NCI-H526 (cell line): Measurements from ENCODE around the gene PRDM1.

Source experiments
- DNase-seq, 2 experiments: peaks; one replicate each; lab custom pipeline; 2025; lab: John Stamatoyannopoulos, UW

Gene PRDM1

GRCh38 chr6:106085984-106086813, at the start of gene PRDM1:
PRDM1 (plus strand) TSS chr6:106086336; CDS start chr6:106086554, 218 bp downstream.
- peak; percentile 77 to 92 for DNase-seq

DNA sequence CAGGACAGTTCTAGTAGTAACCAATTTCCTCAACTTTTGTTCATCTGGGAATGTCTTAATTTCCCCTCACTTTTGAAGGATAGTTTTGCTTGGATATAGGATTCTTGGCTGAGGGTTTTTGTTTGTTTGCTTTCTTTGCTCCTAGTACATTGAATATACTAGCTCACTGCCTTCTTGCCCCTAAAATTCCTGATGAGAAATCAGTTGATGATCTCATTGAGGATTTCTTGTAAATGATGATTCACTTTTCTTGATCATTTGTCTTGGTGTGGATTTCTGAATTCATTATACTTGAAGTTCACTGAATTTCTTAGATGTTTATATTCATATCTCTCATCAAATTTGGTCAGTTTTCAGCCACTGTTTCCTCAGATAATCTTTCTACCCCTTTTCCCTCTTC, 49.1 kb upstream of the PRDM1 start:
- DNase-seq = no peak

DNA sequence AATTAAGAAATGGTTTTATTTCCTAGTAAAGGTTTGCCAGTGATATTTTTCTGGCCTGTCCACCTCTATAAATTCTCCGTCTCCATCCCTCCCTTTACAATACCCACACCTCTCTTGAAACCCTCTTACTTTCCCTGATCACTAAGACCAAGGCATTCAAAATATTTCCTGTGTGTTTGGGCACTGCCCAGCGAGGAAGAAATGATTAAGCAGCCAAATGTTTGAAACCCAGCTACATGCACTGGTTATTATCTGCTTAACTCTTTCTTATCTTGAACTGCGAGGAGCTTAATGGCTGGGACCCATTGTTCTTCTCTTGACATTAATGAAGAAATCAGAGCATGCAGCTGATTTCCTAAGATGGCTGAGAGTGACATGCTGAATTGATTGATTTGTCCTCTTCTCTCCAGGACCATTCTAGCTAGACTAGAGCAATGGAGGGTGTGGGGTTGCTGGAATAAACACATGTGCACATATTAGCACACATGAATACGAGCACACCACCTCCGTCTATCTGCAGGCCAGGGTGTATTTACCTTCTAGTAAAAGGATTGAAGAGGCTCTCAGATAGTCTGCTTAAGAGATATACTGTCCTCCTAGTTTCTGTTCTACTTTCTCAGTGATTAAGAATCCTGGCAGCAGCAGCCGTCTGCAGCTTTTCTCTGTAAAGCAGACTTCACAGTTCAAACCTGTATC, 46.1 kb upstream of the PRDM1 start:
- no peak for DNase-seq

- DNase-seq = no peak
These were observed 42.0 kb upstream of the PRDM1 start for GRCh38 chr6:106044151-106044550.

- DNase-seq = no peak
These were observed 41.1 kb upstream of the PRDM1 start for GRCh38 chr6:106045077-106045476.

DNA sequence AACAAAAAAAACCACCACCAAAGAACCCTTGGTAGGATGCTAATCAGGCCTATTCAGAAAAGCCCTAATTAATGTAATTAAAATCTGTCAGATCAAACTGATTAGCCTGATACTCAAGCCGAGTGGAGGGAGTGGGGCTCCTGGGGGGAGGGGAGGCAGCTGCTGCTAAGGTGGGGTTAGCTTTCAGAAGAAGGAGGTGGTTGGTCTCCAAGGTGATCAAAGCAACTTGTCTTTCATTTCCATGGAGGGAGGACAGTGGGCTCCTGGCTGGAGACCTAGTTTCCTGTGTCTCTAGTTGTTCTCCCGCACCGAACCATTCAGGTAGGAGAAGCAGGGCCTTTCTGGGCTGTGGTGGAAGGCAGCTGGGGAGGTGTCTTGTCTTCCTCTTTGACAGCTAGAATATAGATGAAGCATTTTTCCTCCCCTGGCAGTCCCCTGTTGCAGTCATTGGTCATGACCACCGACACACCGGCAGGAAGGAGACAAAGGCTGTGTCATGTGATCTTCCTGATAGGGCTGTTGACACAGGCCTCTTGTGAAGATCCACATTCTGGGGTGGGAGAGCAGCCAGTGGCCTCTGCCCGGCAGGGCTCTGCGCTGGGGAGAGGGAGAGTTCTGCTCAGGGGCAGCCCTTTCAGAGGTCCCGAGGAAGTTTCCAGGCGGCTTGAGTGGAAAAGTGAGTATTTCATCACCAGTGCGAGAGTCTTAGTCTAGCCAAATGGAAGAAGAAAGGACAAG, 39.9 kb upstream of the PRDM1 start:
- DNase-seq = no peak

GRCh38 chr6:106046854-106047200, 39.3 kb upstream of the PRDM1 start:
- DNase-seq = no peak

- DNase-seq = no peak
These were observed 37.8 kb upstream of the PRDM1 start for GRCh38 chr6:106048336-106048735.

DNA sequence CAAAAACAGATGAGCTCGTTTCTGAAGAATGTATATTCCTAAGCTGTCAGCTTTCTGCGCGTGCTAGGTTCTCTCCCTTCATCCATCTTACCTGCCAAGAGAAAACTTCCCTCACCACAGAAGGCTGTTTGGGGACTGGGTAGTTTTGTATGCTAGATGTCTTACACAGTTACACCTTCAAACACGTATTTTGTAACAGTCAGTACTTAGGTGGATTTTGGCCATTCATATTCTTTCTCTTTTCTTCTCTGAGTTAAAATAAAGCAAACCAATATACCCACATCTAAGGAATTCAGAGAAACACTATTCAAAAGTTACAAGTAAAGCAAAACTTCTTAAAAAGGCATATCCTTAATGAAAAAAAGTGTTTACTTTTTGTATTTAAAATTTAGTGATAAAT, 35.6 kb upstream of the PRDM1 start:
- no peak for DNase-seq

DNA sequence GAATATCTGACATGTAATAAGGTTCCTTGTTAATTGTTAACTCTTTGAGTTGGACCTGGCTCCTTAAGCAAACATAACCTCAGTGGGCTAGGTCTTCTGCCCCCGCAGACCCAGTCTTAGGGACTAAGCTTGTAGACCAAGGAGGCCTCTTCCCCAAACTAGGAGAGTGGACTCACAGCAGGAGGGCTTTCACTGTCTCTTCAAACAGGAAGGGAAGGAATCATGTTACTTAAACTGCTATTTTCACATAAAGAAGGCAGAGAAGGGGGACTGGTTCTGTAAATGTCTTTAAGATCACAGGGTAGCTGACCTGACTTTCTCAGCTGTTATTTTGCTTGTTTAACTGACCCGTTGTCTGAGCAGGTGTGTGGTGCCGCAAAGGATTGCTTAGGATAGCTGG, 34.9 kb upstream of the PRDM1 start:
- no peak for DNase-seq

DNA sequence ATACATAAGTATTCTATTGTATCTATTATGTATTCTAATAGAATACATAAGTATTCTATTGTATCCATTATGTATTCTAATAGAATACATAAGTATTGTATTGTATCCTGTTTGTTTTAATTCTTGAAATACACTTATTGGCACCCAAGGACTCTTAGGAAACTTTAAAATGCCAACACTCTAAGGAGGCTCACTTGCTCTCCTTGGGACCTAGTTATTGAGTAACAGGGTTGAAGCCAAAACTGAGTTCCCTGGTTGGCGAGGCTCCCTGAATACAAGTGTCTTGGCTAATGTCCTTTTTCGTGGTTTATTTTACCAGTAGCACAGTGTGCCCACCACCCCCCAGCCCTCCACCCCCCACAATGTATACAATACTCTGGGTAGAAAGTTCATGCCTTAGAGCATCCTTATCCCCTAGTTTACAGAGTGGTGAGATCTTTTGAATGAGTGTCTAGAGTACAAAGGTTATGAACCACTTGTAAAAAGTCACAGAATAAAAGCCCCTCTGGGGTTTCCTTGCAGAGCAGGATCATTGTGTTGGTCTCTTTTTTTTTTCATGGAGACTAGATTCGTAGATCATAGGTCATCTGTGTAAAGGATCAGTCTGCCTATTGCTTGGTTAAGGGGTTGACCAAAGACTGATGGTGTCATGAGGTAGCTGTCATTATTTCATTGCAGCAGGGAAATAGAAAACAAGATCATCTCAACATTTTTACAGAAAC, 32.5 kb upstream of the PRDM1 start:
- DNase-seq = no peak

DNA sequence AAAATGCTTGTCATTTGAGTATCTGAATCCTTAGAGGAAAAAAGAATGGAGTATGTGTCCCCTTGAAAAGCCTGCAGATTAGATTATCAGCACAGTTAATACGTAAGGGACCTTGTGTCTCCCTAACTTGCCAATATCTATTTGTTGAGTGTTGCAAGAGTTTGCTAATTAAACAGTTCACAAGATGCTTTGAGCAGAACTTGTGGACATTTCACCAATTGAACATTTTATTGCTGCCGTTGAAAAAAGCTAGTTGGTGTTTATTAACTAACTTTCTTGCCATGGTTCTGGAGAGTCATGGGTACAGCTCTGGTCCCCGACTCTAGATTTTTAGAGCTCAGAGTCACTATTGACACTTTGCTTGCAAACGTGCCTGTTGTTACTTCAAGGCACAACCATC, 30.6 kb upstream of the PRDM1 start:
- no peak for DNase-seq

DNA sequence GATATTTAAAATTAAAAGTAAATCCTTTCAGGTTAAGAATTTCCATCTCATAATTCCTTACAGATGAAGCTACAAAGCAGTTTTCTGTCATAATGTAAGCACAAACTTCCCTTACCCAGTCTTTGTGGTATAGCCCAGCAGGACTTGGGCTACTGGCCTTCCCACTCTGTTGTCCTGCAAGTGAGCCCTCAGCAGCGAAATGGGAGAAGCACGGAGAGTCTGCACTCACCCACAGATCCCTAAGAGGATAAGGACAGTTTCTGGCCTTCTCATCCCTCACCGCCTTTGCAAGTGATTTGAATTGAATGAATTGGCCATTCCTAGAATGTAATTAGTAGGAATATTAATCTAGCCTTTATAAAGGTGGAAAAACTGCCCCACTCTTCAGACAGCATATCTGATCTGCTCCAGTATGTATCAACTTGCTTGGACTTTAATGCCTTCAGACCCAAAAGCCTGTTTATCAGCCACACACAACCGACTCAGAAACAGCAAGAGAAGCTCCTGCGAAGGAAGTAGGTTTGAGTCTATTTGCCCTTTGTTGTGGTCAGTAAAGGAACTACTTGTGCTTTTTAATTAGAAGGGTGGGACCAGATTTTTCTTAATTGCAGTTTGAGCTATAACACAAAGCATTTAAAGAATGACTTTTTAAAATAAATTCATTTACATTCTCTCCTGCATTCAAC, 29.9 kb upstream of the PRDM1 start:
- DNase-seq = no peak

DNA sequence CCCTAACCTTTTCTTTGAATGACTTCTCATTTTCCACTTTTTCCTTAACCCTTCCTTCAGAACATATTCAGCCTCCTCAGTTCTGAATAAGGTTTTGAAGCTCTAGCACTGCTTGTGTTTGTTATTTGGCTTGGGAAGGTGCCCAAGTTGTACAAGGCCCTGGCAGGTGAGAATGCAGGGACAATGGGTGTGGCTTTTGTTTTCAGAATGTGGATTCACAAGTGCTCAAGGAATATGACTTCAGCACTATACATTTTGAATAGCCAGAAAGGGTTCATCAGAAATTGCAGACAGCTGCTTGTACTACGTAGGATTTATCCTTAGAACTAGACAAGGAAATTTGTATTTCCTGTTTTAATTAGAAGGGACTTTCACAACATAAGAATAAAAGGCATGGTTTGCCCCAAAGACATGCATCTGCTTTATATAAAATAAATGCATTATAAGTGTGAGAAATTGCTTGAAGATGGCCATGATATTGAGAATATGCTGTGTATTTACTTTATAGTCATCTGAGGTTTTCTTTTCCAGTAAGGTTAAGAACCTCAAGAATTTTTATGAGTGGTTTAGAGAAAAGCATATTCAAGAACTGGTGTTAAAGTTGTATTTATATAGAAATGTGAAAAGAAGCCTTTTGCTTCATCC, 29.3 kb upstream of the PRDM1 start:
- no peak for DNase-seq

- DNase-seq = no peak
These were observed 26.8 kb upstream of the PRDM1 start for GRCh38 chr6:106059331-106059730.

DNA sequence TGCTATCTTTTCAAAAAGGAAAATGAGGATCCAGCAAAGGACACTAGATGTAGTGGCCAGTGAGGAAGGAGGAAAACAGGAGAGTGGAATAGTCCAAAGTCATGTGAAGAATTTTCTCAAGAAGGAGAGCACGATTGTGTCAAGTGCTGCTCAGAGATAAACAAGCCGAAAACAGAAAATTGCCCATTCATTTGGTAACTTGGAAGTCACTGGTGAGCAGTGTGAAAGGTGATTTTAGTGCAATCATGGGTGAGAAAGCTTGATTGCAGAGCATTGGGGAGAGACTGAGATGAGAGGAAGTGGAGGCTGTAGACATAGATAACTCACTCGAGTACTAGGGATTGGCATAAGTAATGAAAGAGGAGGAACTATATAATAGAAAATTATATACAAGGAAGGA, 26.0 kb upstream of the PRDM1 start:
- DNase-seq = no peak

GRCh38 chr6:106063448-106063850, 22.7 kb upstream of the PRDM1 start:
- no peak for DNase-seq

DNA sequence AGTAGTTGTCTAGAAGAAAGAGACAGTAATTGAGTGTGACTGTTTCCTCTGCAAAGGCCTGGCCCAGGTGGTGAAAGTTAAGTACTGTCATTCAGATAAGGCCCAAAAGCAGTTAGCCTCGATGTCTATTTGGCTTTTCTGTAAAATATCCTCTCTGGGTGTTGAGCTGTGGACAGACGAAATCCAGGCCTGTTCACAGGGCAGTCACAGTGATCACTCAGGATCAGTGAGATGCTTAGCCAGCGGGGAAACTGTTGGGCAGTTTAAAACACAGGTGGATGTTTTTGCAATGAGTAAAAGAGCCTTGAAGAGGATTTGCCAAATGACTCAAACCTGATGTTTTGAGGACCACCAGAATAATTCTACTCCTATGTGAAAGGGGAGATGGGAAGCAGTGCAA, 22.0 kb upstream of the PRDM1 start:
- DNase-seq = no peak

- DNase-seq = no peak
These were observed 21.4 kb upstream of the PRDM1 start for GRCh38 chr6:106064756-106065155.

- DNase-seq = peak in 1 of 2 experiments; percentile 9
These were observed 19.1 kb upstream of the PRDM1 start for GRCh38 chr6:106066989-106067388.

- peak in 1 of 2 experiments; percentile 7 for DNase-seq
These were observed 16.7 kb upstream of the PRDM1 start for GRCh38 chr6:106069478-106069877.
